ENCODE data around the gene GARNL3. TPM values are rescaled to one million over a fixed set of nuclear protein-coding genes. Genes with fewer than 3 reads are reported as not detected.

Gene GARNL3
- total RNA-seq, 1 donor from 2014 or later = 5.4 TPM

DNA sequence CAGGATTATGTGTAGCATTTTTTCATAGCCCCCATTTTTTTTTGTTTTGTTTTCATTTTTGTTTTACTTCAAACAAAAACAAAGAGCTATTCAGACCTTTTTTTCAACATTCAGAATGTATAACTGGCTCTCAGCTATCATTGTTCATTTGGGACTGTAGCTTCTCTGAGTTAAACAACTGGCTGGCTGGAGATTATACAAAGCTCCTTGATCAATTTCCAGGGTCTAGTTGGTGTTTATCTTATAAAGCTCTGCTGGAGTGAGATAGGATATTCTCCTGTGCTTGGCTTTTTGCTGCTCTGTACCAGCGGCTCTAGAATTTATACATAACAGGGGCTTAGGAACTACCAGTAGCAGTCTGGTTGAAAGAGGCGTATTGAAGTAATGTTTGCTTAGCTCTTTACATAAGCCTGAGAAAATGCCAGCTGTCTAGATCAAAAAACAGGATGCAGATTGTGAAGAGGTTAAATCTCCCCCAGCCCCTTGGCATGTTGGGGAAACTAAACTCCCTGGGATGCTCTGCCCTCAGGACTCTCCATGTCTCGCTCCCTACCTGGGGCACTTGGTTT is 15.2 kb downstream of the GARNL3 start:
- DNase-seq (ENCODE audit: low read depth) = no peak
- no peak for TF ChIP-seq CTCF (IDR thresholded peaks at IDR 0.05; ENCODE audit: insufficient read depth, low read depth, low read length)
- no peak for TF ChIP-seq EZH2 (IDR thresholded peaks at IDR 0.05; ENCODE audit: insufficient read depth, low read length)
- no peak overlapping the region for H3K27ac Mint-ChIP-seq (ENCODE audit: unreplicated experiment)
- no peaks in the 10 kb centered on the region for H3K27me3 Mint-ChIP-seq (ENCODE audit: low read depth, unreplicated experiment)
- H3K79me2 ChIP-seq (ENCODE audit: insufficient read depth, low read length) = no peaks in the 10 kb centered on the region
- H3K4me2 ChIP-seq (ENCODE audit: low read length) = no peak overlapping the region
- no peaks in the 10 kb centered on the region for H3K4me1 ChIP-seq (ENCODE audit: insufficient read depth, low read length)
- H3K4me3 Mint-ChIP-seq (ENCODE audit: unreplicated experiment) = no peak overlapping the region
- H3K9ac ChIP-seq (ENCODE audit: low read length) = no peak overlapping the region
- H3K36me3 ChIP-seq (ENCODE audit: insufficient read depth, low read length) = no peaks in the 10 kb centered on the region
- no peak overlapping the region for H3K4me3 ChIP-seq (ENCODE audit: insufficient read depth, low read depth, low read length)
- peaks cover 2% of the 10 kb centered on the region for H3K36me3 Mint-ChIP-seq (ENCODE audit: low read depth, unreplicated experiment)
- no peak overlapping the region for H2AFZ ChIP-seq (ENCODE audit: low read depth, low read length)
- H3K9me3 Mint-ChIP-seq (ENCODE audit: unreplicated experiment) = no peaks in the 10 kb centered on the region
- no peaks in the 10 kb centered on the region for H3K9me3 ChIP-seq (ENCODE audit: insufficient read depth, low read depth, low read length)
- no peak overlapping the region for H3K27ac ChIP-seq (ENCODE audit: low read depth, low read length)
- H3K4me1 Mint-ChIP-seq (ENCODE audit: low read depth, unreplicated experiment) = no peaks in the 10 kb centered on the region
- H4K20me1 ChIP-seq (ENCODE audit: insufficient read depth, low read length) = no peaks in the 10 kb centered on the region
- no peak for FAIRE-seq
- H3K27me3 ChIP-seq (ENCODE audit: insufficient read depth, low read length) = no peaks in the 10 kb centered on the region

- Histone ChIP-seq H3K79me2 (ENCODE audit: insufficient read depth, low read length) (no peaks in the 10 kb centered on the region), H3K9ac (ENCODE audit: low read length) (no peak overlapping the region), H3K4me3 (ENCODE audit: insufficient read depth, low read depth, low read length) (no peak overlapping the region), H4K20me1 (ENCODE audit: insufficient read depth, low read length) (no peaks in the 10 kb centered on the region), H2AFZ (ENCODE audit: low read depth, low read length) (no peak overlapping the region), H3K36me3 (ENCODE audit: insufficient read depth, low read length) (no peaks in the 10 kb centered on the region), H3K4me2 (ENCODE audit: low read length) (no peak overlapping the region), H3K27ac (ENCODE audit: low read depth, low read length) (no peak overlapping the region), H3K9me3 (ENCODE audit: insufficient read depth, low read depth, low read length) (no peaks in the 10 kb centered on the region), H3K4me1 (ENCODE audit: insufficient read depth, low read length) (no peaks in the 10 kb centered on the region), H3K27me3 (ENCODE audit: insufficient read depth, low read length) (no peaks in the 10 kb centered on the region)
- no peak overlapping the region for H3K27ac Mint-ChIP-seq (ENCODE audit: unreplicated experiment)
- peaks cover 2% of the 10 kb centered on the region for H3K36me3 Mint-ChIP-seq (ENCODE audit: low read depth, unreplicated experiment)
- H3K27me3 Mint-ChIP-seq (ENCODE audit: low read depth, unreplicated experiment) = no peaks in the 10 kb centered on the region
- TF ChIP-seq CTCF (IDR thresholded peaks at IDR 0.05; ENCODE audit: insufficient read depth, low read depth, low read length) (no peak), EZH2 (IDR thresholded peaks at IDR 0.05; ENCODE audit: insufficient read depth, low read length) (no peak)
- H3K4me1 Mint-ChIP-seq (ENCODE audit: low read depth, unreplicated experiment) = peaks cover under 1% of the 10 kb centered on the region
- H3K9me3 Mint-ChIP-seq (ENCODE audit: unreplicated experiment) = no peaks in the 10 kb centered on the region
- no peak for DNase-seq (ENCODE audit: low read depth)
- FAIRE-seq = no peak
- no peak overlapping the region for H3K4me3 Mint-ChIP-seq (ENCODE audit: unreplicated experiment)
Observed at GRCh38 chr9:127280880-127281660, 16.5 kb downstream of the GARNL3 start.

GRCh38 chr9:127281891-127282290 is 17.3 kb downstream of the GARNL3 start:
- no peak overlapping the region for H3K27ac Mint-ChIP-seq (ENCODE audit: unreplicated experiment)
- no peaks in the 10 kb centered on the region for H3K36me3 ChIP-seq (ENCODE audit: insufficient read depth, low read length)
- no peak for FAIRE-seq

More at GRCh38 chr9:127281891-127282290, 17.3 kb downstream of the GARNL3 start:
- Mint-ChIP-seq H3K4me1 (ENCODE audit: low read depth, unreplicated experiment) (peaks cover 4% of the 10 kb centered on the region), H3K36me3 (ENCODE audit: low read depth, unreplicated experiment) (peaks cover 2% of the 10 kb centered on the region), H3K4me3 (ENCODE audit: unreplicated experiment) (no peak overlapping the region), H3K9me3 (ENCODE audit: unreplicated experiment) (no peaks in the 10 kb centered on the region), H3K27me3 (ENCODE audit: low read depth, unreplicated experiment) (no peaks in the 10 kb centered on the region)
- H2AFZ ChIP-seq (ENCODE audit: low read depth, low read length) = no peak overlapping the region
- H4K20me1 ChIP-seq (ENCODE audit: insufficient read depth, low read length) = no peaks in the 10 kb centered on the region
- no peaks in the 10 kb centered on the region for H3K4me1 ChIP-seq (ENCODE audit: insufficient read depth, low read length)
- no peaks in the 10 kb centered on the region for H3K9me3 ChIP-seq (ENCODE audit: insufficient read depth, low read depth, low read length)
- no peaks in the 10 kb centered on the region for H3K79me2 ChIP-seq (ENCODE audit: insufficient read depth, low read length)
- no peak overlapping the region for H3K4me3 ChIP-seq (ENCODE audit: insufficient read depth, low read depth, low read length)
- H3K4me2 ChIP-seq (ENCODE audit: low read length) = no peak overlapping the region
- no peaks in the 10 kb centered on the region for H3K27me3 ChIP-seq (ENCODE audit: insufficient read depth, low read length)
- DNase-seq (ENCODE audit: low read depth) = no peak
- TF ChIP-seq EZH2 (IDR thresholded peaks at IDR 0.05; ENCODE audit: insufficient read depth, low read length) = no peak
- TF ChIP-seq CTCF (IDR thresholded peaks at IDR 0.05; ENCODE audit: insufficient read depth, low read depth, low read length) = no peak
- H3K27ac ChIP-seq (ENCODE audit: low read depth, low read length) = no peak overlapping the region
- no peak overlapping the region for H3K9ac ChIP-seq (ENCODE audit: low read length)

All from astrocyte (in vitro differentiated cells and primary cell).